SIG-M5 (cell line): ENCODE data around the gene TCHHL1.

Experiments used
- DNase-seq: peaks from one replicate; lab custom pipeline; 2025; lab: John Stamatoyannopoulos, UW

Gene TCHHL1

DNA sequence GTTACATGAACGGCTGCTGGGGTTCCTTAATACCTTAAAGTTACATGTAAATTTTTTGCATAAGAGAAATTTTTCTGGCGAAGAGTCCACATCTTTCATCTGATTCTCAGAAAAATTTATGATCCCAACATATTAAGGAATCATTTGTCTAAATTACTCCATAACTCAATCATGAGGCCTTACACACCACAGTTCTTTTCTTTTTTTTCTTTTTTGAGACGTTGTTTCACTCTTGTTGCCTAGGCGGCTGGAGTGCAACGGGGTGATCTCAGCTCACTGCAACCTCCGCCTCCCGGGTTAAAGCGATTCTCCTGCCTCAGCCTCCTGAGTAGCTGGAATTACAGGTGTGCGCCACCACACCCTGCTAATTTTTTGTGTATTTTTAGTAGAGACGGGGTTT, 50.0 kb downstream of the TCHHL1 start:
- no peak for DNase-seq

DNA sequence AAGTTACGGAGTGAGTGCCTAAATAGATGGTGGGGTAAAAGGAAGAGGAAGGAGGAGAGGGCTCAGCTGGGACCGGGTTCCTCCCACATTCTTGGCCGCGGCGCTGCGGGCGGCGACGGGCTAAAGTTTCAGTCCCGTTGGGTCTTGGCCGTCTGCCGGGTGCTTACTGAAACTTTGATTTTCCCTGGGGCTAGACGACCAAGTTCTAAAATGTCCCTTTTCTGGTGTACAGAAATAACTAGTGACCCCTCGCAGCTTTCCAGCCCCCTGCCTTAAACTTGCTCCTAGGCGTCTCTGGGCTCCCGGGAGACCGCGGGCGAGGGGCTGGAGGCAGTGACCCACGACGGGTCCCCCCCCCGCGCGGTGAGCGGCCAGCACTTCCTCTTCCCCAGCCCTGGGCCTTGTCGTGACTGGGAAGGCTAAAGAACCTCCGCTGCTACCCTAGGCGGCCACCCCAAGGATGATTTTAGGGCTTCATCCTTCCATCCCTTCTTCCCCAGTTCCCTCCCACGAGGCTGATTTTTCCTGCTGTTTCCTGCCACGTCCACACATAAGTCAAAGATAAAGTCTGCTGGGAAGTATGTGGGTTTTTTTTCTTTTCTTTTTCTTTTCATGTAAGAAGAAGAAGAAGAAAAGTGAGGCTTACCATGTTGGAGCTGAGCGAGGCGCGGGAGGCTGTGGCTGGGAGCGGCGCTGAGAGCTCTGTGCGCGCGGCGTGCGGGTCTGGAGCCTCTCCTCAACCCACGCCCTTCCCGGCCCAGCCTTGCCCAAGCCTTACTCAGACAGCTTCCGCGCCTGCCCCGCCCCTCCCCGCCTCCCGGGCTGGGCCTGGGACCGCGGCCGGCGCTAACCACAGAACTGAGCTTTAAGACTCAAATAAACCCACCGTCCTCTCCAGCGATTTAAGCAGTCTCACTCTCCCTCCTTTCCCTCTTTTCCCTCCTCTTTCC, 52.3 kb downstream of the TCHHL1 start, which contains the start of gene S100A11:
TSS of gene S100A11 (minus strand) at position 738 of the 950 bp plus-strand sequence. CDS start at position 649, 89 bp downstream.
- peak; percentile 72 for DNase-seq

DNA sequence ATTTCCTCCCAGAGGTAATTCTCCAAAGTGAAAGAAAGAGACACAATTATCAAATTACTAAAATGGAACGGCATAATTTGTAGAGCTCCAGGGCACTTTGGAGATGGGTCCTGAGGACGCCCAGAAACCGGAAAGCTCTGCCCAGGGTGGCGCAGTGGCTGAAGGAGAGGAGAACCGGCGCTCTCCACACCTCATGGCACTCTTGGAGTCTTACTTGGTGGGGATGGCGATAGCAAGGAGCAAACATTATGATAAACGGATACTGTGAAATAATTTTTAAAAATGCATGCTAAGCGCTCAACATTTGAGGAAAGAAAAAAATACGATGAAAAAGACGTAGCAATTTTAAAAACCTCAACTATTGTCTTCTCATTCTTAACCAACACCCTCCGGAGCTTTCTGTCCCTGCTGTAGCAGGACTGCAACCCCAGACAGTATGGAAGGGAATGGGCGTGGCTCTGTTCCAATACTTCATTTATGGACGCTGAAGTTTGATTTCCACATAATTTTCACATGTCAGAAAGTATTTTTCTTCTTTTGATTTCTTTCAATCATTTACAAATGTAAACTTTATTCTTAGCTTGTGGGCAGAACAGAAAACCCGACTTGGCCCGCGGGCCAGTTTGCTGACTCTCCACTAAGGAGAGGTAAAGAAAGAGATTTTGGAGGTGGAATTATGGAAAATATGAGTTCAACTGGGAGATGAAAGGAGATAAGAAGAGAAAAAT, 53.2 kb downstream of the TCHHL1 start:
- DNase-seq, result no peak

- DNase-seq, result peak; percentile 75
Measured at GRCh38 chr1:152034654-152035538, 54.0 kb downstream of the TCHHL1 start.

DNA sequence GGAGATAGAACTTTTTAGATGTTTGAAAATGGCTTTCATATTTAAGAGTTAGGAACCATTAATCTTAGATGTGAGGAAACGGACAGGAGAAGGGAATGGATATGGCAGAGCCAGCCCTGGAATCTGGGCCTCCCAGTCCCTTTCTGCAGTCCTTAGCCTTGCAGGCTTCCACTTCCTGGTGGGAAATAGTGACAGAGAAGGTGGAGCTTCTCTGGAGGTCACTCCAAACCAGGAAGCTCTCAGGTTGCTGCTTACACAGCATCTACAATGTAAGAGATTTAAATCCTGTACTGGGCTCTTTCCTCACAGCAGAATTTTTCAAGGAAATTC, 54.6 kb downstream of the TCHHL1 start:
- no peak for DNase-seq
